Tibial artery (tissue), 4 donors: ENCODE results near the gene GSG1L.

Experiments
- DNase-seq, 2 donors: peaks; one replicate each; pipeline ENCODE4 v3.0.0-alpha.2; 2019
- H3K27ac ChIP-seq, 2 donors: fragments of 200-600 bp; sonication (generic) in 1 of 2; 1 replicate in 1 of 2; 2 replicates in 1 of 2; pipeline ENCODE4 v1.5.1; 2018 to 2019; ENCODE audit warnings: mild to moderate bottlenecking in 1 of 2
- H3K27me3 ChIP-seq, 2 donors: fragments of 200-600 bp; sonication (generic) in 1 of 2; one replicate each; pipeline versions ENCODE4 v1.5.1 to v1.6.0; 2016 to 2019
- H3K36me3 ChIP-seq, 3 donors: fragments of 200-600 bp; sonication (generic) in 2 of 3; one replicate each; pipeline ENCODE4 v1.5.1; 2016 to 2019; ENCODE audit warnings: mild to moderate bottlenecking in 2 of 3
- H3K4me1 ChIP-seq, 4 donors: fragments of 200-600 bp; sonication (generic) in 2 of 4; 1 replicate in 3 of 4; 2 replicates in 1 of 4; pipeline ENCODE4 v1.5.1; 2016 to 2019
- H3K4me3 ChIP-seq, 2 donors: fragments of 200-600 bp; sonication (generic) in 1 of 2; 1 replicate in 1 of 2; 2 replicates in 1 of 2; pipeline ENCODE4 v1.5.1; 2018 to 2019; ENCODE audit warnings: mild to moderate bottlenecking in 2 of 2
- H3K9me3 ChIP-seq, 3 donors: fragments of 200-600 bp; sonication (generic) in 1 of 3; one replicate each; pipeline ENCODE4 v1.5.1; 2016 to 2019
- CTCF ChIP-seq, 2 experiments: fragments of 200-600 bp in 1 of 2; fragments of 450-650 bp in 1 of 2; IDR thresholded peaks; one replicate each; pipeline ENCODE4 v1.5.1; 2017 to 2019; ENCODE audit warnings: antibody characterized with exemption in 2 of 2, mild to moderate bottlenecking in 1 of 2, moderate library complexity in 1 of 2
- intact Hi-C: fragments of 100-400 bp; cut with DNase I; formaldehyde crosslinking; loops from one replicate; pipeline ENCODE4 v1.15.0; 2023; ENCODE audit warnings: low total_unique reads

GSG1L gene

GRCh38 chr16:27977966-27978365 is 85.5 kb downstream of the GSG1L start:
- H3K36me3 ChIP-seq = no peaks in the 10 kb centered on the region
- no peak for DNase-seq

DNA sequence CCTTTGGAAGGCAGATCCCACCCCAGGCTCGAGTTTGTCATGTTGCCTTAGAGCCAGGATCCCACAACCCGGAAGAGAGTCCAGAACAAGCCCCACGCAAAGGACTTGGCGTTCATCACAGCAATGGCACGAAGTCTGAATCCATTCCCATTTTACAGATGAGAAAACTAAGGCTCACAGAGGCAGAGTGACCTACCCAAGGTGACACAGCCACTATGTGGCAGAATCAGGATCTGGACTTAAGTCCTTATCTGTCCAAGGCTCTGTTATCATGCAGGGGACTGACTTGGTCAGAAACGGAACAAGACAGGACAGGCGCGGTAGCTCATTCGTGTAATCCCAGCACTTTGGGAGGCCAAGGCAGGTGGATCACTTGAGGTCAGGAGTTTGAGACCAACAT is 86.5 kb downstream of the GSG1L start:
- H3K36me3 ChIP-seq = no peaks in the 10 kb centered on the region
- H3K4me1 ChIP-seq = peaks cover 0 to 16% (median 8%) of the 10 kb centered on the region in 4 donors
- H3K9me3 ChIP-seq = peaks cover 0 to under 1% (median 0%) of the 10 kb centered on the region in 3 donors
- no peaks in the 10 kb centered on the region for H3K27me3 ChIP-seq
- TF ChIP-seq CTCF (IDR thresholded peaks at IDR 0.05) = no peak
- no peak for DNase-seq
- H3K4me3 ChIP-seq = no peak overlapping the region
- H3K27ac ChIP-seq = no peak overlapping the region
- intact Hi-C loops = no loop called here

More at GRCh38 chr16:27977966-27978365, 85.5 kb downstream of the GSG1L start:
- Histone ChIP-seq H3K27ac (no peak overlapping the region), H3K9me3 (no peaks in the 10 kb centered on the region), H3K4me1 (peaks cover 0 to 16% (median 8%) of the 10 kb centered on the region in 4 donors), H3K4me3 (no peak overlapping the region), H3K27me3 (no peaks in the 10 kb centered on the region)
- no peak for TF ChIP-seq CTCF (IDR thresholded peaks at IDR 0.05)
- intact Hi-C loops = no loop called here

GRCh38 chr16:27974896-27975540 is 88.5 kb downstream of the GSG1L start:
- no peak for TF ChIP-seq CTCF (IDR thresholded peaks at IDR 0.05)
- Histone ChIP-seq H3K9me3 (peaks cover 0 to 5% (median 0%) of the 10 kb centered on the region in 3 donors), H3K4me1 (peaks cover 0 to 3% (median under 1%) of the 10 kb centered on the region in 4 donors), H3K36me3 (no peaks in the 10 kb centered on the region), H3K27me3 (no peaks in the 10 kb centered on the region), H3K4me3 (no peak overlapping the region), H3K27ac (no peak overlapping the region)
- no peak for DNase-seq
- intact Hi-C loops = loop anchor here (5.0 kb wide), 1 partner anchor 97 kb away; no protein-coding TSS in a partner anchor

DNA sequence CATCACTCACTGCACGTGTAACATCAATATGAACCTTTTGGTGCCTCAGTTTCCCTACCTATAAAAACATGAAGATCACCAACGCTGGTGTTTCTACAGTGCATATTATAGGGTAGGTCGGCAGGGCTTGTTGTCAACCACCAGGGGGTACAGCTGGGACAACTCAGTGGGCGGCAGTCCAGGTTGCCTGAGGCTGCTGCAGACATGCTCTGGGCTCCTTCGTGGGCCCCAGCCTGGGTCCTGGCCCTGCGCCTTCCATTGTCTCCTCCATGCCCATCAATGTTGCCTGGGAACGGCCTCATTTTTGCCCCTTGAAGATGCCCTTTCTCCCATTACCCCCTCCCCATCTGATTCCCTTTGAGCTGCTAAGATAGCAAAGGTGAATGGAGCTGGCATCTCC is 89.8 kb downstream of the GSG1L start:
- TF ChIP-seq CTCF (IDR thresholded peaks at IDR 0.05) = no peak
- peaks cover 0 to 12% (median 1%) of the 10 kb centered on the region in 4 donors for H3K4me1 ChIP-seq
- no peaks in the 10 kb centered on the region for H3K27me3 ChIP-seq
- peaks cover 0 to 5% (median 0%) of the 10 kb centered on the region in 3 donors for H3K9me3 ChIP-seq
- H3K4me3 ChIP-seq = no peak overlapping the region
- H3K27ac ChIP-seq = no peak overlapping the region
- DNase-seq = no peak
- intact Hi-C loops = loop anchor here (5.0 kb wide), 1 partner anchor 99 kb away; no protein-coding TSS in a partner anchor
- H3K36me3 ChIP-seq = no peaks in the 10 kb centered on the region

DNA sequence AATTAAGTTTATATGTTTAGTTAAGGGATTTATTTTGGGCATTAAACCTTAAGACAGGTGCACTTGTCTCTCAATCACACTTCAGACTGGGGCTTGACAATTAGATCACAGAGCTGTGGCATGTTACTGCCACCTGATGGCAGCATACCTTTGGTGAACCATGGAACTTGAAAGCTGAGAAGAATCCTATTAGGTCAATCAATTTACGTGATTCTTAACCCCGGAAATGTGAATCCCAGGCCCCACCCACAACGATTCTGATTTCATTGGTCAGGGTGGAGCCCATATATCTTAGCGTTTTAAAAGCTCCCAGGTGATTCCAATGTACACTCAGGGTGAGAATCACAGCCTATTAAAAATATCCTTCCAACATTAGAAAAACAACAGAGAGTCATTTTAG is 91.0 kb downstream of the GSG1L start:
- H3K9me3 ChIP-seq = peaks cover 0 to 5% (median 0%) of the 10 kb centered on the region in 3 donors
- intact Hi-C loops = loop anchor here (5.0 kb wide), 1 partner anchor 100 kb away; no protein-coding TSS in a partner anchor
- H3K4me3 ChIP-seq = no peak overlapping the region
- no peaks in the 10 kb centered on the region for H3K36me3 ChIP-seq
- H3K4me1 ChIP-seq = peaks cover 0 to 12% (median 0%) of the 10 kb centered on the region in 4 donors
- no peak overlapping the region for H3K27ac ChIP-seq
- DNase-seq = no peak
- TF ChIP-seq CTCF (IDR thresholded peaks at IDR 0.05) = peak; percentile 17 to 31
- H3K27me3 ChIP-seq = no peaks in the 10 kb centered on the region
